Activated CD8-positive, alpha-beta T cell treated with anti-CD3 and anti-CD28 coated beads for 36 hours (primary cell): ENCODE data around the gene MAP4K2. TPM values are rescaled to one million over a fixed set of nuclear protein-coding genes. Genes with fewer than 3 reads are reported as not detected.
A peak's percentile ranks its signal among the peaks of the same experiment; 100 is the strongest.

ENCODE experiments used
- ATAC-seq: fragments of 200-7000 bp; cut with Tn5 transposase; one replicate; pipeline ENCODE4 v1.10.0; 2021; ENCODE audit warnings: mild to moderate bottlenecking, moderate library complexity
- CTCF ChIA-PET: fragments of 350-600 bp; sonication (Branson Sonifier 250); formaldehyde crosslinking; loops from one replicate; lab custom pipeline; 2021; ENCODE audit warnings: antibody characterized with exemption; lab: Charles Lee
- POLR2A ChIA-PET: fragments of 350-600 bp; sonication (Branson Sonifier 250); formaldehyde crosslinking; loops from one replicate; lab custom pipeline; 2021; ENCODE audit warnings: antibody characterized with exemption; lab: Charles Lee
- DNase-seq: peaks from one replicate; pipeline ENCODE4 v3.0.0-alpha.2; 2020
- H3K27ac Mint-ChIP-seq: one replicate; pipeline ENCODE4 v1.8.0; 2021; ENCODE audit warnings: mild to moderate bottlenecking, mixed read lengths
- H3K27me3 Mint-ChIP-seq: one replicate; pipeline ENCODE4 v1.8.0; 2021; ENCODE audit warnings: mixed read lengths
- H3K36me3 Mint-ChIP-seq: one replicate; pipeline ENCODE4 v1.8.0; 2021; ENCODE audit warnings: low read depth, mixed read lengths
- H3K4me1 Mint-ChIP-seq: one replicate; pipeline ENCODE4 v1.8.0; 2021; ENCODE audit warnings: low read depth, mixed read lengths
- H3K4me3 Mint-ChIP-seq: one replicate; pipeline ENCODE4 v1.8.0; 2021; ENCODE audit warnings: mild to moderate bottlenecking, moderate library complexity, mixed read lengths
- H3K9me3 Mint-ChIP-seq: one replicate; pipeline ENCODE4 v1.8.0; 2021; ENCODE audit warnings: mixed read lengths
- CTCF ChIP-seq: fragments of 200-600 bp; IDR thresholded peaks from one replicate; pipeline ENCODE4 v1.8.0; 2022; ENCODE audit warnings: antibody characterized with exemption, mild to moderate bottlenecking
- intact Hi-C: fragments of 100-400 bp; cut with micrococcal nuclease; formaldehyde crosslinking; loops from one replicate; pipeline ENCODE4 v1.10.0; 2022
- total RNA-seq, 2 experiments: library from RNA; stranded (reverse); gene quantifications; one replicate each; pipeline ENCODE4 v1.2.3, GENCODE V29; 2021

Gene MAP4K2
- total RNA-seq, 2 experiments from 2014 or later = 56.4 to 58.0 TPM

- DNase-seq = no peak
- H3K27ac Mint-ChIP-seq = no peak overlapping the region
- H3K27me3 Mint-ChIP-seq = no peaks in the 10 kb centered on the region
- ATAC-seq = no peak
- ChIA-PET CTCF (no interaction called here), POLR2A (no interaction called here)
- intact Hi-C loops = no loop called here
- no peaks in the 10 kb centered on the region for H3K9me3 Mint-ChIP-seq
- H3K4me3 Mint-ChIP-seq = no peak overlapping the region
- TF ChIP-seq CTCF = no peak
- peaks cover under 1% of the 10 kb centered on the region for H3K36me3 Mint-ChIP-seq
- H3K4me1 Mint-ChIP-seq = peaks cover 5% of the 10 kb centered on the region
Observed at GRCh38 chr11:64814712-64815187, 11.7 kb upstream of the MAP4K2 start.

GRCh38 chr11:64813826-64814225 lies 10.8 kb upstream of the MAP4K2 start:
- no peak for DNase-seq
- no peak for TF ChIP-seq CTCF
- Mint-ChIP-seq H3K4me3 (no peak overlapping the region), H3K27me3 (no peaks in the 10 kb centered on the region), H3K36me3 (peaks cover 6% of the 10 kb centered on the region), H3K27ac (no peak overlapping the region), H3K9me3 (no peaks in the 10 kb centered on the region), H3K4me1 (peaks cover 12% of the 10 kb centered on the region)
- POLR2A ChIA-PET = no interaction called here
- intact Hi-C loops = no loop called here
- CTCF ChIA-PET = no interaction called here
- no peak for ATAC-seq

- TF ChIP-seq CTCF = no peak
- CTCF ChIA-PET = interaction anchor here (0.8 to 1.5 kb wide), 7 partner anchors 33 to 122 kb away, joined by 3 to 6 read pairs (median 5); no protein-coding TSS in a partner anchor
- Mint-ChIP-seq H3K4me3 (peak overlapping the region; percentile 95), H3K9me3 (no peaks in the 10 kb centered on the region), H3K36me3 (peaks cover 10% of the 10 kb centered on the region), H3K27me3 (no peaks in the 10 kb centered on the region), H3K27ac (peak overlapping the region; percentile 92), H3K4me1 (peaks cover 24% of the 10 kb centered on the region)
- DNase-seq (peak; percentile 72), ATAC-seq (peak; percentile 48)
- POLR2A ChIA-PET = interaction anchor here (0.8 to 1.9 kb wide), 6 partner anchors 8 to 688 kb away, joined by 3 to 8 read pairs (median 3); partner anchors contain the start of genes MALAT1, MAP4K2 and SF1
- intact Hi-C loops = no loop called here
Observed at GRCh38 chr11:64810891-64811272, 7.9 kb upstream of the MAP4K2 start.

- intact Hi-C loops = no loop called here
- Mint-ChIP-seq H3K9me3 (no peaks in the 10 kb centered on the region), H3K27ac (peak within 1 kb of the TSS; percentile 92), H3K4me3 (peak within 1 kb of the TSS; percentile 95), H3K4me1 (peaks cover 24% of the 10 kb centered on the region), H3K27me3 (no peaks in the 10 kb centered on the region), H3K36me3 (peaks cover 14% of the 10 kb centered on the region)
- CTCF ChIA-PET = interaction anchor here (0.5 to 1.5 kb wide), 8 partner anchors 34 to 1075 kb away, joined by 3 to 6 read pairs (median 4); no protein-coding TSS in a partner anchor
- POLR2A ChIA-PET = interaction anchor here (0.8 to 1.9 kb wide), 7 partner anchors 8 to 689 kb away, joined by 3 to 8 read pairs (median 3); partner anchors contain the start of genes ARL2, MALAT1, MAP4K2 and SF1
- DNase-seq = peak; percentile 93
- peak; percentile 95 for ATAC-seq
- no peak for TF ChIP-seq CTCF
Observed at GRCh38 chr11:64810271-64810890, 7.4 kb upstream of the MAP4K2 start, which contains the start of gene MEN1. TSS of gene MEN1 (minus strand) at chr11:64810551. CDS start at chr11:64810109, 442 bp downstream.

GRCh38 chr11:64809781-64810241 lies 6.8 kb upstream of the MAP4K2 start:
- Mint-ChIP-seq H3K4me1 (peaks cover 24% of the 10 kb centered on the region), H3K36me3 (peaks cover 14% of the 10 kb centered on the region), H3K27me3 (no peaks in the 10 kb centered on the region), H3K4me3 (peak overlapping the region; percentile 95), H3K27ac (peak overlapping the region; percentile 92), H3K9me3 (no peaks in the 10 kb centered on the region)
- CTCF ChIA-PET = interaction anchor here (0.7 to 1.5 kb wide), 3 partner anchors 34 to 121 kb away, joined by 3 to 5 read pairs (median 4); partner anchors contain the start of gene CDC42BPG
- ATAC-seq = peak; percentile 11
- POLR2A ChIA-PET = interaction anchor here (0.6 to 1.9 kb wide), 4 partner anchors 31 to 205 kb away, joined by 4 to 8 read pairs (median 4); partner anchors contain the start of genes ARL2 and SF1
- intact Hi-C loops = no loop called here
- TF ChIP-seq CTCF = no peak
- peak; percentile 45 for DNase-seq
